SH-SY5Y (cell line): Measurements from ENCODE around the gene DNAJB8.
A peak's percentile ranks its signal among the peaks of the same experiment; 100 is the strongest.

ENCODE experiments used
- GATA2 ChIP-seq: IDR thresholded peaks from 2 replicates; pipeline ENCODE4 v1.6.1; 2011; ENCODE audit warnings: mild to moderate bottlenecking, low read depth, low read length
- GATA3 ChIP-seq: IDR thresholded peaks from 2 replicates; pipeline ENCODE4 v1.6.1; 2011; ENCODE audit warnings: low read depth, mild to moderate bottlenecking, low read length, moderate library complexity

DNAJB8 gene

DNA sequence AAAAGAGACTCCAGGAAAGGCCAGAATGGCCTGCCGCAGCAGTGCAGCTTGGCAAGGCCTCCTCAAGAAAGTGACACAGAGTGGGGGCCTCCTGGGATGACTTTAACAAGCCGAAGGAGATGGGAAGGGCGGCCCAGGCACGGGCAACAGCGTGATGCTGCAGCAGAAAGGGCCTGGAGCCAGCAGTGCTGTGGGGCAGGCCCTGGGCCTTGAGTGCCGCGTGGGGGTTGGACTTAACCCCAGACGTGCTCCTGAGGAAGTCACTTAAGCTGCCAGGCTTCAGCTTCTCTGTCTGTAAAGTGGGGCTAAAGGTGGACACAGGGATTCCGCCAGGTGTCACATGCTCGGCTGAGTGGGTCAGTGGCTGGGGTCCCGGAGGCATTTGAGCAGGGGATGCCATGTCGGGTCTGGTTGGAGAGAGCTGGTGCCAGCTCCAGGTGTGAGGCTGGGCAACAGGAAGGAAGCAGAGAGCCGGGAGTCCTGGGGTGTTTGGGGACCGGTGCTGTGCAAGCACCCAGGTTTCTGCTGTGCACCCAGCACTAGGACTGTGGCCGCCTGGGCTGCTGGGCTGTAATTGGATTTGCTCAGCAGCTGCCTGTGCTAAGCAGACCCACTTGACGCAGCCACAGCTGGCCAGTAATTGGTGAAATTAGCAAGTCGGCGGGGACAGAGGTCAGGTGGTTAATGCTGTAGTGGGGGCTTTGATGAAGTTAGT is 7.8 kb downstream of the DNAJB8 start:
- TF ChIP-seq GATA3 (no peak), GATA2 (no peak)

DNA sequence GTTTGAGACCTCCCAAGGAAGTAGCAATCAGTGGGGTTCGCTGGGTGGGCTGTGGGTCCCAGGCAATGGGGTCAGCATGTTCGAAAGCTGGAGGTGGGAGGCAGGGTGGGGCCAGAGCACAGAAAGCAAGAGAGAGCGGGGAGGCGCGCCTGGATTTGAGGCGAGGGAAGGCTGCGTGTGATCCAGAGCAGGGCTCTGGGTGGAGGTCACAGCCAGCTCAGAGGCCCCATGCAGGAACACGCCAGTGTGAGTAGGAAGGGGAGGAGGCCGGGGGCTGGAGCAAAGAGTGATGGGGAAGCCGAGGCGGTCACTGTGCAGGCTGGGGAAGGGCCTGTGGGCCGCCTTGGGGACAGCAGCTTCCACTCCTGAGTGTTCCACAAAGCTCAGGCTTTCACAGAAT is 8.8 kb downstream of the DNAJB8 start:
- TF ChIP-seq GATA3 (no peak), GATA2 (no peak)

DNA sequence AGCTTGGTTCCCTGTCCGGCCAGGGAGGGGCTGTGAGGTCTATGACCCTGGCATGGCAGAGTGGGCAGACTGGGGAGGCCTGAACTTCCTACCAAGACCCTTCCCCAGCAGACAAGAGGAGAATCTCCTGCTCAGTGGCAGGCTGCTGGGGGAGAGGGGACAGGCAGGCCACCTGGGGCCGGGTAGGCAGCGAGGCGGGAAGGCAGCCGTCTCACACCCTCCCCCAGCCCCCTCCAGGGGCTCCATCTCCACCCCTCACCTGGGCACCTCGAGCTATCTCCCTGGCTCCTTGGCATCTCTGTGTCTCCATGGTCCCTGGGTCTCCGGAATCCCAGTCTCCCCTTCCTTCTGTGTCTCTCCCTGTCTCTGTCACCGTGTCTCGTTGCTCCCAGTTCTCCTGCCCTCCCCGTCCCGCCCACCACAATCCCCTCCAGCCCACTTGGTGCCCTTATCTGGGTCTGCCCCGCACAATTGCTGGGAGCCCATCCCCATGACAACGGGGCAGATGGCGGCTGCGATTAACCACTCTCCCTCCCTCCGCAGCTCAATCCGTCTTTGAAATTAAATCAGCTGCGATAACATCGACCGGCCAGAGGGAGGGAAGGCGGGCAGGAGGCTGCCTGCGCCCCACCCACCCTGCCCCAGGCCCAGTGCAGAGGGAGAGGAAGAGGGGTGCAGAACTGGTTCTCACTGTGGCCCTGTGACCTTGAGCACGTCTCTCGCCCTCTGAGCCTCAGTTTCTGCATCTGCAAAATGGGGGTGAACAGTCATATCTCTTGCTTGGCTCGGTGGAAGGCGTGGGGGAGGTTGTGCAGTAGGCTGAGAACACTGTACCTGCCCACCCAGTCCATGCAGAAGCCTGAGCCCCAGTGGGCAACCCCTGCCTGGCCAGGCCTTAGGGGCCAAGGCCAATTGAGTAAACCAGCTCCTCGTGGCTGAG is 9.6 kb downstream of the DNAJB8 start:
- no peak; the same call in 1 of the 2 replicates for TF ChIP-seq GATA3
- peak; percentile 100 for TF ChIP-seq GATA2

DNA sequence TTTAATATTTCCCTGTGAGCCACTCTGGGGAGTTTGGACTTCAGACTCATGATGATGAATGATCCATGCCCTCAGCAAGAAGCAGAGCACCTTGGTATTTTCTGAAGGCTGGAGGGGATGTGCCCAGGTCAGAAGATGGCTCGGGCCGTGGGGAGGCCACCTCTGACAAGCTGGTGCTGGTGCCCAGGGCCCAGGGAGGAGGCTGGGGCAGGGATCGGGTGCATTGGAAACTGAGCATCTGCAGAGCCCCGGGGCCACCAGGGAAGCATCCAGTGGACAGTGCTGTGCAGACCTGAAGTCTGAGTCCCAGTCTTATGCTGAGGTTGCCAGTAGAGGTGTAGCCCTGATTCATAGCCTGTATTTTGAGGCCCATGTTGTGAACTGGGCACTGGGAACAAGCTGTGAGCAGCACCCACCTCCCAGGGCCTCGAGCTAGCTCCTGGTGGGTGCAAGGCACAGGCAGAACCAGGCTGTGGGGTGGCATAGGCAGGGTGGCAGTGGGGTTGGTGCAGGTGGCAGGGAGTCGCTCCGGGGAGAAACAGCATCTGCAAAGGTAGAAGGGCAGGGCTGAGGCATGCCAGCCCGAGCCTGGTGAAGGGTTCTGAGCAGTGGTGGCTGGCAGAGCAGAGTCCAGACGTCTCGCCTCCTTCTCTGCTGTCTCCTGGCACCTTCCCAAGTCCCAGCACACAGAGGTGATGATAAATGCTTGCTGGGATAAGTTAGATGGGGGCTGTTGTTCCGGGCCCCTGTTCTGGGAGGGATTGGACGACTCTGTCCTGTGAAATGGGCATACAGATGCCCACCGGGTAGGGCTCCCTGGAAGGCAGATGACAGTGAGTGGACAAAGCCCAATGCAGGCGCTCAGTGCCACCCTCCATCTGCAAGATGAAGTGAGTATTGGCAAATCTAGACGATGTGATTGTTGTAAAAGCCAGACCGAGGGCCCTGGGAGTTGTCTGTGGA is 10.6 kb downstream of the DNAJB8 start:
- TF ChIP-seq GATA2 (no peak; the same call in 1 of the 2 replicates), GATA3 (no peak)

DNA sequence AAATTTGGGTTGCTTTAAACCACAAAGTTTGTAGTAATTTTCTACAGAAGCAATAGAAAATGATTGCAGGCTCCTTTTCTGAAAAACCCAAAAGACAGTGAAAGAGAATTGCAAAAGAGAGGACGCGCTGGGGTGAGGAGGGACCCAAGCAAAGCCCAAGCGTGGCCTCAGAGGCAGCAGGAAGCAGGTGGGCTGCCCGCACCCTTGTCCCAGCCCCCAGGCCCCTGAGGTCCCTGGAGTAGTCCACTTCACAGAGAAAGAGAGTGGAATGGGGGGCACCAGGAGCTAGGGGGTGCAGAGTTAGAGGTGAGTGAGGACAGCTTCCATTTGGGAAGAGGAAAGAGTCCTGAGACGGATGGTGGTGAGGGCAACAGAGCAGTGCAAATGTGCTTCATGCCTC is 11.6 kb downstream of the DNAJB8 start:
- TF ChIP-seq GATA2, result no peak
- TF ChIP-seq GATA3, result no peak

DNA sequence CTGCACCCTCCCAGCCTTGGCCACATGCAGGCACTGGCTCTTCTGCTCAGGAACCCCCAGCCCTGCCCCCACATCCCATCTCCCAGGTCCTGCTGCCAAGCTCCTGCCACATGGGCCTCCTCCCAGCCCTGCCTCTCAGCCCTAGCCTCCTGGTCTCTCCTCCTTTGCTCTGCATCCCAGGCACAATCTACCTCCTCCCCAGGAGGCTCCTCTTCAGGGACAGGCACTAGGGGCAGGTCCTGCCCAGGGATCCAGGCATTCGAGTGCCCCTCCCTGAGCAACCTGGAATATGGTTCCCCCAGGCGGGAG is 12.4 kb downstream of the DNAJB8 start:
- TF ChIP-seq GATA2, result no peak
- TF ChIP-seq GATA3, result no peak

DNA sequence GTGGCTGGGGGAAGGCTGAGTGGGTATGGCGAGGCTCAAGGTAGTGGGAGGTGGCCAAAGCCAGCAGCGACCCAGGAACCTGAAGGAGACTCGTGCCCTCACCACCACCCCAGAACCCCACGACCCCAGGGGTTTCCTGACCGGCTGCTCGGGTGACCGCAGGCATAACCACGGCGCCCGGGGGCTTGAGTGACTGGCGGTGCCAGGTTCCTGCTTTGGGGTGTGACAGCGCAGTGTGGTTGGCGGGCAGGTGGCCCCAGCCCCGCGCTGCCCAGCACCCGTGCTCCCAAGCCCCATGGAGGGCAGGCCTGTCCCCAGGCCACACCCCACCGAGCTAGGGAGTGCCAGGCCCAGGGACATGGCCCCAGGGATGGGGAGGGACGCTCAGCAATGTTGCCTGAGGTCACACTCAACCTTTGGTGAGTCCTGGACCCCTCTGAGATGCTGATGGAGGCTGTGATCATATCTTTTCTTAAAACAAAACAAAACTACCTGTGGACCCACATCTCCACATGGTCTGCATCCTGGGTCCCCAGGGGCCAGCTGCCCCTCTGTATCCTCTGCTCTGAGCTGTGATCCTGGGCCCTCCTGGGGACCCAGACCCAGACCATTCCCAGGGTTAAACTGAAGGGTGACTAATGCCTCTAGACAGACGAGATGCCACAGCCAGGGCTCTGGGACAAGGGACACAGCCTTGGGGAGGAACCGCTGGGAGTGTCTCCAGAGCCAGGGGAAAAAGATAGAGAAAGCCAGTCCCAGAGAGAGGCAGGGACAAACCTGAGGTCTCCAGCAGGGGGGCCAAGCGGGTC is 13.0 kb downstream of the DNAJB8 start:
- no peak for TF ChIP-seq GATA2
- no peak for TF ChIP-seq GATA3

DNA sequence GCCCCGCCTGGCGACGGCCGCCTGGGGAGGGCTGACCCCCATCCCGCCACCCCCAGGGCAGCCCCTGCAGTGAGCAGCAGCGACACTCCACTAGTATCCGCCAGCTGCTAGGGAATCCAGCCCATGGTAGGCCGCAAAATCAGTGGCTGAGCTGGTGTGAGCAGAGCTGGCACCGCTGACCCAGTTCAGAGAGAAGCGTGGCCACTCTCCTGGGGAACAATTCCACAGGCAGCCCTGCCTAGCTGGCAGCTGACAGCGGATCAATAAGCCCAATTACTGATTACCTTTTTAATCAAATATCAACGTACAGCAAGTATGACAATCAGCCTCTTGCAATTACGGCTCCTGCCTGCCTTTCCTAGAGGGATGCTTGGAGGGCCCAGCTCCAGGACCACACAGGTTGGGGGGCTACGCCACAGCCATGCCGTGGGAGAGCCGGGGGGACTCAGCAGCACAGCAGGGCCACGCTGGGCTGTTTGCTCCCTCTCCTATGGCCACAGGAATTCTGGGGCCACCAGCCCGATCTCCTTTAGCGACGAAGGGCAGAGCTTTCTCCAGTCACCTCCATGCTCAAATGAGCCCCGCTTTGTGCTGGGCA is 13.9 kb downstream of the DNAJB8 start:
- TF ChIP-seq GATA3 (no peak), GATA2 (no peak)

DNA sequence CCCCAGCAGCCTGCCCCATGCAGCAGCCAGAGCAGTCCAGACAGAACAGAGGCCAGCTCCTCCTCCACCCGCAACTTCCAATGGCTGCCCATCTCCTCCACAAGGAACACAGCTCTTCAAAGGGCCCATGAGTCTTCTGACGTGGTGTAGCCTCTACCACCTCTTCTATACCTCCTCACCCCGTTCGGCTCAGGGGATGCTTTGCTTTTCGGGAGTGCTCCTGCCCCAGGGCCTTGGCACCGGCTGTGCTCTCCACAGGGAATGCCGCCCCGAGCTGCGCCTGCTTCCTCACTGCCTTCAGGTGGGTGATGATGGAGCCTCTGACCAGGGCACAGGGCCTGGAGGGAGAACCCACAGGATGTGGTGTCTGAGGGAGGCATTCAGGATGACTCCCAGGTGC is 14.6 kb downstream of the DNAJB8 start:
- TF ChIP-seq GATA2 (no peak), GATA3 (no peak)

DNA sequence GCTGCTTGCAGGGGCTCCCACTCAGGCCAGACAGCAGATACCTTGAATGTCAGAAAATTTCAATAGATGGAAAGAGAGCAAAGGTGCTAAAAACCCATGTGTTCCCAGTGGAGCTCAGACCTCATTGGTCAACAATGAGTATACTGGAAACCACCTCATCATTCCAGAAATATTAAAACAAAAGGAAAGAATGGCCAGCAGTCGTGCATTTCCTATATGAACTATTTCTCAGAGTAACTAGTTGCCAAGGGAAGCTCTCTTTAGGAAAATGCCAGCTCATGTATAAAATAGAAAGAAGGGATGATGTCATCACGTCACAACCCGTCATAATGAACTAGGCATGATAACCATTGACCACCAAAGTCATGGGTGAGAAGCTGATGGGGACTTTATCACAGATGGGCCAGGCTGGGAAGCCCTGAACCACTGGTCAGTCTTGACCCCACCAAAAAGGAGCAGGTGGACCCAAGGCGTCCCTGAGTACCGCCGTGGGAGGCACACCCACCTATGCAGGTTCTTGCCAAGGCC is 17.5 kb downstream of the DNAJB8 start:
- TF ChIP-seq GATA2, result no peak
- TF ChIP-seq GATA3, result no peak

DNA sequence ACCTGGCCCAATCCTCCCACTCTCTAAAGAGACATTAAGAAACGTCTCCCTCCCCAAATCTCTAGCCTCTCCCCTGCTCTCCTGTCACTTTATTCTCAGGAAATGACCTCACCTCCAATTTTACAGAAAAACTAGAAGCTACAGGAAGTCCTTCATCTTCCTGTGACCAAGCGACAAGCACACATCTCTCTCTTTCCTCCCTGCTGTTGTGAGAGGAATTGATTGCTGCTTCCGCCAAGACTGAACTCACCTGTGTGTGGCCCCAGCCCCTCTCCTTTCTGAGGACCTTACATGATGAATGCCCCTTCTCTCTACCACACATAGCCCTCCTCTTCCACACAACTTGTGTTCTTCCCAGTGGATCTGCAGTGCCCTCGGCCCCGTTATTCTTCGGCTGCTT is 18.2 kb downstream of the DNAJB8 start:
- TF ChIP-seq GATA2 (no peak), GATA3 (no peak)

DNA sequence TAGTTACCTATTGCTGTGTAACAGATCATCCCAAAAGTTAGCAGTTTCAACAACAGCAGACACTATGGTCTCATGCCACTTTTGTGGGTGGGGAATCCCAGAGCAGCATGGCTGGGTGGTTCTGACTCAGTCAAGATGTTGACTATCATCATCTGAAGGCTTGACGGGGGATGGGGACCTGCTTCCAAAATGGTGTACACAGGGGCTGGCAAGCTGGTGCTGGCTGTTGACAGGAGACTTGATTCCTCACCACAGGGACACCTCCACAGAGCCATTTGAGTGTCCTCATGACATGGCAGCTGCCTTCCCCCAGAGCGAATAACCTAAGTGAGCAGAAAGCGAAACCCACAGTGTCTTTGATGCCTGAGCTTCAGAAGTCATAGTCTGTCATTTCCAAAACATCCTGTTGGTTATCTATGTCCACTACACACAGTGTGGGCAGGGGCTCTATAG is 19.1 kb downstream of the DNAJB8 start:
- TF ChIP-seq GATA3, result no peak
- no peak for TF ChIP-seq GATA2
